ENCODE results near the gene THRA.

The THRA gene

DNA sequence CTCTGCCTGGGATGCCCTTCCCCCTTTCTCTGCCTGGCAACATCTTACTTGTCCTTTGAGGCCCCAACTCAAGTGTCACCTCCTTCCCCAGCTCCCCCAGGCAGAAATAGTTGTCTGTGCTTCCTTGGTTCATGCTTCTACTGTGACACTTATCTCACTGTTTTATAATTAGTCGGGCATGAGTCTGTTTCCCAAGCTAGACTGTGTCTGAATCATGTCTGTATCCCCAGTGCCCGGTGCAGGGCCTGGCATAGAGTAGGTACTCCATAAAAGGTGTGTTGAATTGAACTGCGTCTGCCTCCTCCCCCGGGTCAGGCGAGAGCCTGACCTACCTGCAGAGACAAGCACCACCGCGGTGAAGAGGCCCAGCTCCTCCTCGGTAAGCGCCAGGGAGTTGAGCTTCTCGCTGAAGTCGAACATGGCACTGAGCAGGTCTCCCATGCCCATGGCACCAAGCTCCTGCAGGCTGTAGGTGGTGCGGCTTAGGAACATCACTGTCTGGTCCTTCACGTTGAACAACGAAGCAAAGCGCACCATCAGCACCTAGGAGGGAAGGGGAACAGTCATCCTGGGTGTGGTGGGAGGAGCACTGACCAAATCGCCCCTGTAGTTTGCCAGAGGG lies 30.9 kb downstream of the THRA start:
- no peak overlapping the region for H3K4me3 ChIP-seq (replicated peaks; ENCODE audit: insufficient read depth, low read length)
- no peaks in the 10 kb centered on the region for H3K27me3 ChIP-seq (ENCODE audit: insufficient read depth, poor library complexity, severe bottlenecking)
- H3K27ac ChIP-seq (replicated peaks), result no peak overlapping the region
- DNase-seq (ENCODE audit: low read depth in 1 of 2, low spot score in 1 of 2), result no peak
- TF ChIP-seq SPI1 (IDR thresholded peaks at IDR 0.05; ENCODE audit: borderline replicate concordance, low read depth), result no peak
- TF ChIP-seq REST (IDR thresholded peaks at IDR 0.05; ENCODE audit: insufficient replicate concordance, low read depth), result no peak
- TF ChIP-seq, protein P1, sequence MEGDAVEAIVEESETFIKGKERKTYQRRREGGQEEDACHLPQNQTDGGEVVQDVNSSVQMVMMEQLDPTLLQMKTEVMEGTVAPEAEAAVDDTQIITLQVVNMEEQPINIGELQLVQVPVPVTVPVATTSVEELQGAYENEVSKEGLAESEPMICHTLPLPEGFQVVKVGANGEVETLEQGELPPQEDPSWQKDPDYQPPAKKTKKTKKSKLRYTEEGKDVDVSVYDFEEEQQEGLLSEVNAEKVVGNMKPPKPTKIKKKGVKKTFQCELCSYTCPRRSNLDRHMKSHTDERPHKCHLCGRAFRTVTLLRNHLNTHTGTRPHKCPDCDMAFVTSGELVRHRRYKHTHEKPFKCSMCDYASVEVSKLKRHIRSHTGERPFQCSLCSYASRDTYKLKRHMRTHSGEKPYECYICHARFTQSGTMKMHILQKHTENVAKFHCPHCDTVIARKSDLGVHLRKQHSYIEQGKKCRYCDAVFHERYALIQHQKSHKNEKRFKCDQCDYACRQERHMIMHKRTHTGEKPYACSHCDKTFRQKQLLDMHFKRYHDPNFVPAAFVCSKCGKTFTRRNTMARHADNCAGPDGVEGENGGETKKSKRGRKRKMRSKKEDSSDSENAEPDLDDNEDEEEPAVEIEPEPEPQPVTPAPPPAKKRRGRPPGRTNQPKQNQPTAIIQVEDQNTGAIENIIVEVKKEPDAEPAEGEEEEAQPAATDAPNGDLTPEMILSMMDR (IDR thresholded peaks at IDR 0.05; ENCODE audit: insufficient read depth, low read length), result no peak
- TF ChIP-seq GABPA (IDR thresholded peaks at IDR 0.05; ENCODE audit: low read depth), result no peak
- TF ChIP-seq POLR2AphosphoS5 (IDR thresholded peaks at IDR 0.05; ENCODE audit: low read depth), result no peak

GRCh38 chr17:40094874-40095273 lies 32.1 kb downstream of the THRA start:
- TF ChIP-seq REST (IDR thresholded peaks at IDR 0.05; ENCODE audit: insufficient replicate concordance, low read depth), result no peak
- TF ChIP-seq, protein P1 (IDR thresholded peaks at IDR 0.05; ENCODE audit: insufficient read depth, low read length), result no peak
- TF ChIP-seq GABPA (IDR thresholded peaks at IDR 0.05; ENCODE audit: low read depth), result no peak
- no peak; the same call in 1 of the 2 replicates for TF ChIP-seq POLR2AphosphoS5 (IDR thresholded peaks at IDR 0.05; ENCODE audit: low read depth)
- no peak for TF ChIP-seq SPI1 (IDR thresholded peaks at IDR 0.05; ENCODE audit: borderline replicate concordance, low read depth)

GRCh38 chr17:40095351-40095943 lies 32.7 kb downstream of the THRA start:
- Histone ChIP-seq H3K4me3 (replicated peaks; ENCODE audit: insufficient read depth, low read length) (no peak overlapping the region), H3K27me3 (ENCODE audit: insufficient read depth, poor library complexity, severe bottlenecking) (no peaks in the 10 kb centered on the region), H3K27ac (replicated peaks) (no peak overlapping the region)
- TF ChIP-seq GABPA (IDR thresholded peaks at IDR 0.05; ENCODE audit: low read depth) (no peak), POLR2AphosphoS5 (IDR thresholded peaks at IDR 0.05; ENCODE audit: low read depth) (peak; percentile 36; the same call in 1 of the 2 replicates), SPI1 (IDR thresholded peaks at IDR 0.05; ENCODE audit: borderline replicate concordance, low read depth) (no peak)
- TF ChIP-seq, protein P1 (IDR thresholded peaks at IDR 0.05; ENCODE audit: insufficient read depth, low read length), result no peak
- no peak for DNase-seq (ENCODE audit: low read depth in 1 of 2, low spot score in 1 of 2)

More at GRCh38 chr17:40094874-40095273, 32.1 kb downstream of the THRA start:
- Histone ChIP-seq H3K27ac (replicated peaks) (no peak overlapping the region), H3K27me3 (ENCODE audit: insufficient read depth, poor library complexity, severe bottlenecking) (no peaks in the 10 kb centered on the region), H3K4me3 (replicated peaks; ENCODE audit: insufficient read depth, low read length) (no peak overlapping the region)
- DNase-seq (ENCODE audit: low read depth in 1 of 2, low spot score in 1 of 2), result no peak
